ENCODE data around the gene CAMK2D. TPM values are rescaled to one million over a fixed set of nuclear protein-coding genes. Genes with fewer than 3 reads are reported as not detected.

The CAMK2D gene
- total RNA-seq, 1 experiment from 2014 or later, result 22.1 TPM

DNA sequence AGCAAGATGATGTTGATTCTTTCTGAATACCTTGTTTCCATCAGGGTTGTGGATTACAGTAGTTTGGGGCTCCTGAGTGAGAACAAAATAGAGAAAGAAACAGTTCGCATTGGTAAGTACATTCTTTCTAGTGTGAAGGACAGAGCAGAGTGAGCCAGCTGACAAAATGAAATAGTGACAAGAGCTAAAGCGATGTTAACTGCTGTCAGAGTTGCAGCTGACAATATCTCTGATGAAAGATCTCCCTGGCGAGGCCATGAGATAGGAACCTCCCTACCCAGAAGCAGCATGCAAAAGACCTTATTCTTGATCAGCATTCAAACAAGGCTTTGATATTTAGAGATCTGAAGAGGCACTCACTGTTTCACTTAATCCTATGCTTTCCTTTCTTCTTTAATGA, 258.6 kb downstream of the CAMK2D start:
- no peaks in the 10 kb centered on the region for H3K27me3 Mint-ChIP-seq (ENCODE audit: unreplicated experiment)
- BruUV-seq (replicated peaks), result no TSS peak
- no peak for DNase-seq
- TF ChIP-seq, protein P1, sequence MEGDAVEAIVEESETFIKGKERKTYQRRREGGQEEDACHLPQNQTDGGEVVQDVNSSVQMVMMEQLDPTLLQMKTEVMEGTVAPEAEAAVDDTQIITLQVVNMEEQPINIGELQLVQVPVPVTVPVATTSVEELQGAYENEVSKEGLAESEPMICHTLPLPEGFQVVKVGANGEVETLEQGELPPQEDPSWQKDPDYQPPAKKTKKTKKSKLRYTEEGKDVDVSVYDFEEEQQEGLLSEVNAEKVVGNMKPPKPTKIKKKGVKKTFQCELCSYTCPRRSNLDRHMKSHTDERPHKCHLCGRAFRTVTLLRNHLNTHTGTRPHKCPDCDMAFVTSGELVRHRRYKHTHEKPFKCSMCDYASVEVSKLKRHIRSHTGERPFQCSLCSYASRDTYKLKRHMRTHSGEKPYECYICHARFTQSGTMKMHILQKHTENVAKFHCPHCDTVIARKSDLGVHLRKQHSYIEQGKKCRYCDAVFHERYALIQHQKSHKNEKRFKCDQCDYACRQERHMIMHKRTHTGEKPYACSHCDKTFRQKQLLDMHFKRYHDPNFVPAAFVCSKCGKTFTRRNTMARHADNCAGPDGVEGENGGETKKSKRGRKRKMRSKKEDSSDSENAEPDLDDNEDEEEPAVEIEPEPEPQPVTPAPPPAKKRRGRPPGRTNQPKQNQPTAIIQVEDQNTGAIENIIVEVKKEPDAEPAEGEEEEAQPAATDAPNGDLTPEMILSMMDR (IDR thresholded peaks at IDR 0.05; ENCODE audit: unreplicated experiment), result no peak
- no peaks in the 10 kb centered on the region for H3K36me3 Mint-ChIP-seq (ENCODE audit: insufficient read depth, unreplicated experiment)
- no peaks in the 10 kb centered on the region for H3K9me3 Mint-ChIP-seq (ENCODE audit: low read depth, unreplicated experiment)
- intact Hi-C loops (cut with micrococcal nuclease; ENCODE audit: unreplicated experiment), result no loop called here
- CTCF ChIA-PET, result no interaction called here
- peak overlapping the region; percentile 77 for H3K27ac Mint-ChIP-seq (ENCODE audit: unreplicated experiment)
- H3K4me1 Mint-ChIP-seq (ENCODE audit: low read depth, unreplicated experiment), result peaks cover 12% of the 10 kb centered on the region
- no peak overlapping the region for H3K4me3 Mint-ChIP-seq (ENCODE audit: low read depth, unreplicated experiment)

DNA sequence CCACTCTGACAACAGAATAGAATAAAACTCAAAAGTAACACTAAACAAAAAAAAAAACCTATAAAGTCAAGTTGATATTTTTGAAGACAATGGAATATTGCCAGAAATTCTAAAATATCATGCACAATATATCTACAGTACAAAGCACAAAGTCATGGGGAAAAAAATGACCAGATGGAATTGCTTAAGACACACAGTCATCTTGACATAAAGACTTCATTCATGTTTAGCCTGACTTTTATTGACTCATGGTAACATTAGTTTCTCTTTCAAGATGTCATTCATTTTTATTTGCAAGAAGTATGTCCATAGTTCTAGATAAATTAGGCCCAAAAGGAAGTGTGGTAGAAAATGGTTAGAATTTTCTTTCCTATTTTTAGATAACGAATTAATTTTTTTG, 259.1 kb downstream of the CAMK2D start:
- H3K36me3 Mint-ChIP-seq (ENCODE audit: insufficient read depth, unreplicated experiment), result no peaks in the 10 kb centered on the region
- intact Hi-C loops (cut with micrococcal nuclease; ENCODE audit: unreplicated experiment), result no loop called here
- TF ChIP-seq, protein P1 (IDR thresholded peaks at IDR 0.05; ENCODE audit: unreplicated experiment), result no peak
- CTCF ChIA-PET, result no interaction called here
- no peaks in the 10 kb centered on the region for H3K9me3 Mint-ChIP-seq (ENCODE audit: low read depth, unreplicated experiment)
- H3K4me3 Mint-ChIP-seq (ENCODE audit: low read depth, unreplicated experiment), result no peak overlapping the region
- peak overlapping the region; percentile 77 for H3K27ac Mint-ChIP-seq (ENCODE audit: unreplicated experiment)
- DNase-seq, result no peak
- H3K4me1 Mint-ChIP-seq (ENCODE audit: low read depth, unreplicated experiment), result peaks cover 12% of the 10 kb centered on the region
- no TSS peak for BruUV-seq (replicated peaks)
- H3K27me3 Mint-ChIP-seq (ENCODE audit: unreplicated experiment), result no peaks in the 10 kb centered on the region

DNA sequence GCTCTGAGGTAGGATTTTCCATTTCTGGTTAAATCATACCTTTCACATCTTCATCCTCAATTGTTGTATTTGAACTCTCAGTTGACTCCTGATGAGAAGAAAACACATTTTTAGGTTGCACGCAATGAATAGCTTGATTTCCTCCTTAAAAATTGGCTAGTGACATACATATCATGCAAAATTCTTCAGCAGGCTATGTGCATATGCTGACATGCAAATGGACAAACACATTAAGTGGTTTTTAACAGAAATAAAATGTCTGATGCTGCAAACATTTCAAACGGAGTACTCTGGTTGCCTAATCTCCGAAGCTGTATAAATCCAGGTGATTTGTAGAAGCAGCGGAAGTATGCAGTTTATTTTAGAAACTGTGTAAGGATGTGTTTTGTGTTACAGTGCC, 261.1 kb downstream of the CAMK2D start:
- Mint-ChIP-seq H3K4me1 (ENCODE audit: low read depth, unreplicated experiment) (peaks cover 12% of the 10 kb centered on the region), H3K27ac (ENCODE audit: unreplicated experiment) (no peak overlapping the region), H3K4me3 (ENCODE audit: low read depth, unreplicated experiment) (no peak overlapping the region), H3K9me3 (ENCODE audit: low read depth, unreplicated experiment) (no peaks in the 10 kb centered on the region), H3K36me3 (ENCODE audit: insufficient read depth, unreplicated experiment) (no peaks in the 10 kb centered on the region), H3K27me3 (ENCODE audit: unreplicated experiment) (no peaks in the 10 kb centered on the region)
- no TSS peak for BruUV-seq (replicated peaks)
- TF ChIP-seq, protein P1 (IDR thresholded peaks at IDR 0.05; ENCODE audit: unreplicated experiment), result no peak
- intact Hi-C loops (cut with micrococcal nuclease; ENCODE audit: unreplicated experiment), result no loop called here
- DNase-seq, result no peak
- CTCF ChIA-PET, result no interaction called here

DNA sequence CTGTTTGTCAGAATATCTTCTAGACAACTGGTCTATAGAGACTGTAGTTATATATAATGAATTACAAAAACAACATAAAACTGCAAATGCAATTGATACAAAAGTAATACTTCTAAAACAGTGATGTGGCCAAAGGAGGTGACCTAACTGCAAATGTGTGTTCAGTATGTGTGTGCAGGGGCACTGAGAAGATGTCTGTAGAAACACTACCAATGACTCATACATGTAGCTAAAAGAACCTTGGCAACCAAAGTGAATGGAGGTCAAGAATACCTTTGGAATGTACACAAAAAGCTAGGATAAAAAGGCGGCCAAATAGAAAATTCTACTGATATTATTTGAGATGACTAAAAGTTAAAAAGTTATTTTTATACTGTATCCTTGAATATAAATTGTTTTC, 261.8 kb downstream of the CAMK2D start:
- no peak overlapping the region for H3K27ac Mint-ChIP-seq (ENCODE audit: unreplicated experiment)

More for the DNA sequence above, 261.8 kb downstream of the CAMK2D start:
- CTCF ChIA-PET, result no interaction called here
- intact Hi-C loops (cut with micrococcal nuclease; ENCODE audit: unreplicated experiment), result no loop called here
- H3K4me3 Mint-ChIP-seq (ENCODE audit: low read depth, unreplicated experiment), result no peak overlapping the region
- TF ChIP-seq, protein P1 (IDR thresholded peaks at IDR 0.05; ENCODE audit: unreplicated experiment), result no peak
- H3K36me3 Mint-ChIP-seq (ENCODE audit: insufficient read depth, unreplicated experiment), result no peaks in the 10 kb centered on the region
- BruUV-seq (replicated peaks), result no TSS peak
- DNase-seq, result no peak
- H3K9me3 Mint-ChIP-seq (ENCODE audit: low read depth, unreplicated experiment), result no peaks in the 10 kb centered on the region
- H3K27me3 Mint-ChIP-seq (ENCODE audit: unreplicated experiment), result no peaks in the 10 kb centered on the region
- H3K4me1 Mint-ChIP-seq (ENCODE audit: low read depth, unreplicated experiment), result peaks cover 12% of the 10 kb centered on the region

All from Calu3 (cell line).